Measurements from ENCODE around the gene EIF4A2.
"Not testable (repeated sequence)": the region's sequence is repeated elsewhere in the genome, so short reads cannot be mapped to it uniquely, and the experiment has no call there.

EIF4A2 gene

GRCh38 chr3:186818516-186818915 is 35.1 kb downstream of the EIF4A2 start:
- in situ Hi-C loops (cut with MboI; ENCODE audit: low sequenced_read_pairs) = no loop called here

GRCh38 chr3:186818956-186819355 is 35.6 kb downstream of the EIF4A2 start:
- in situ Hi-C loops (cut with MboI; ENCODE audit: low sequenced_read_pairs) = no loop called here

- in situ Hi-C loops (cut with MboI; ENCODE audit: low sequenced_read_pairs) = no loop called here
Measured at GRCh38 chr3:186821429-186822387, 38.3 kb downstream of the EIF4A2 start.

DNA sequence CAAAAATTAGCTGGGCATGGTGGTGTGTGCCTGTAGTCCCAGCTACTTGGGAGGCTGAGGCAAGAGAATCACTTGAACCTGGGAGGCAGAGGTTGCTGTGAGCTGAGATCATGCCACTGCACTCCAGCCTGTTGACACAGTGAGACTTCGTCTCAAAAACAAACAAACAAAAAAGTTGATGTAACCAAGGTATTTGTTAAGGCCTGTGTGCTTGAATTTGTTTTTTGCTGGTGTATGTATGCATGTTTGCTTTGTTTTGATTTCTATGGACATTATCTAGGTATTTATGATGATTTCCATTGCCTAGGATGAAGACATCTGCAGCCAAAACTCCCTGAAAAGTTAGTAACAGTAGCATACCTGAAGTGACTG is 39.0 kb downstream of the EIF4A2 start:
- in situ Hi-C loops (cut with MboI; ENCODE audit: low sequenced_read_pairs) = not testable (repeated sequence)

DNA sequence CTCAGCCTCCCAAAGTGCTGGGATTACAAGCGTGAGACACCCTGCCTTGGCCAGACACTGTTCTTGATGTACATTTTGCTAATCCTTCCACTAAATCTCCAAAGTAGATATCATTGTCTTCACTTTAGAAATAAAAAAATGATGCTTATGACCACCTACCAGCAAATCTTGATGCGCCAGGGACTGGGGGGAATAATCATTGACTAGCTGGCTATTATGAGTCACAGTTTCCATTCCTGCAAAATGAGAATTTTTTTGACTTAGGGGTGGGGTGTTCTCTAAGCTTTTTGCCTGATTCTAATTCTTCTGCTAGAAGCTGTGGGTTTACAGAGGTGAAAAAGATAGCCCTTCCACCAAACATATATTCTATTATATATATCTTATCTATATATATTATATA is 40.0 kb downstream of the EIF4A2 start:
- in situ Hi-C loops (cut with MboI; ENCODE audit: low sequenced_read_pairs) = no loop called here

- in situ Hi-C loops (cut with MboI; ENCODE audit: low sequenced_read_pairs) = no loop called here
Measured at GRCh38 chr3:186824430-186825139, 41.2 kb downstream of the EIF4A2 start.

DNA sequence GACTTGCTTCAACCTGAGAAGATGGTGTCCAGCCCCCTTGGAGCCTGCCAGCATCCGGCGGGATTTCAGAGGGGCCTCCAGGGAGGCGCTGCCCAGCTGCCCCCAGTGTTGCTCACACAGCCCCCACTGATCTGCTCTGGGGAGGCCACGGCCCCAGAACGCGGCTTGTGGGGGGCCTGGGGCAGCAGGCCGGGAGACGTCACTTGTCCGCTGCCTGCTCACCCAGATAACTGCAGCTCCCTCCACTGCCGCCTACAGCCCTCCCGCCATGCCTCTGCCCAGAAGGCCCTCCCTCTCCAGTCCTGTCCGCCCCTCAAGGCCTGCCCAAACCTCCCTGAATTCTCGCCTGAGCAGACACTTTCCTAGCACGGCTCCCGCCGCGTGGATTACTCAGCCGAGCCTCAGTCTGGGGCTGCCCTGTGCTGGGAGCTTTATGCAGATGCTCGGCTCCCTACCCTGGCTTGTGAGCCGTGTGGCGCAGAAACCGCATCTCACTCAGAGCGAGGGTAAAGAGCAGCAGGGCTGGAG is 42.0 kb downstream of the EIF4A2 start:
- in situ Hi-C loops (cut with MboI; ENCODE audit: low sequenced_read_pairs) = no loop called here

DNA sequence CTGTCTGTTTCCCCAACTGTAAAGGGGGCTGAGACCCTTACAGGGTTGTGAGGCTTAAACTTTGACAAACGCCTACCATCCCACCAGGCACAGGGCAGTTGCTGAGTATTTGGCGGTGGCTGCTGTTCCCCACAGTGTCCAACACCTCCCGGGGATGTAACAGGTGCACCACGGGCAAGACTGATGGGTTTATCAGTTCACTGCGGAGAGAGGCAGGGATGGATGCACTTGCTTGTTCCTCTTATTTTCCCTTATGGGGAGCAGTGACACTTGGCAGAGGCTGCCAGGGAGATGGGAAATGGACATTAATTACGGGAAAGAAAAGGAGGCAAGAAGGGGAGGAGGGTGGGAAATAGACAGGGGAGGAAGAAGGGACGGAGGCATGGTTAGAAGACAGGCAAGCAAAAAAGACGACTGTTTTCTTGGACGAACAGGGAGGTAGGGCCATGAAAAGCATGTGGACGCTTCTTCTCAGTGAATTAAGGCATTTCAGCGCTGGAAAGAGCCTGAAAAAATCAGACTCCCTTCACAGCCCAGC is 42.6 kb downstream of the EIF4A2 start:
- in situ Hi-C loops (cut with MboI; ENCODE audit: low sequenced_read_pairs) = no loop called here

DNA sequence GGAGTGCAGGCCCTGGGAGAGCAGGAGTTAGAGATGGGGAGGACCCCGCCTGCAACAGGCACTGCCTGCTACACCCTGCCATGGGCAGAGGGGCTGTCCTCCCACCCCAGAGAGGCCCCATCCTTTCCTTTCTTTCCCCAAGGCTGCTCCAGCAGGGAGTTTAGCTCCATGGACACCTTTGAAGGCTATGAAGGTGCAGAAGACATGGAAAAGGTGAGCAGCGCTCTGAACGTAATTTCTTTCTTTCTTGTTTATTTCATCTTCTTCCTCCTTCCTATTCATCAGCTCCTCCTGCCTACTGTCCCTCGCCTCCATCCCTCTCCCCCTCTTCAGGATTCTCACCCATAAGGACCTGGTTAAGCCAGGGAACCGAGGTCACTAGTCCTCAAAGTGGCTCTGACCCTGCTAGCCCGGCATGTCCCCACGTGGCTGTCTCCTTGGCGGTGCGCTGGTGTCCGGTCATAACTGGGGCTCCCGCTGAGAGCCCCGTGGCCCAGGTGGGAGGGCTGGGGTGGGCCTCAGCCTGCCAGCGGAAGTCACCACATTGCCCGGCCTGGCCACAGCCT is 43.1 kb downstream of the EIF4A2 start:
- in situ Hi-C loops (cut with MboI; ENCODE audit: low sequenced_read_pairs) = no loop called here

DNA sequence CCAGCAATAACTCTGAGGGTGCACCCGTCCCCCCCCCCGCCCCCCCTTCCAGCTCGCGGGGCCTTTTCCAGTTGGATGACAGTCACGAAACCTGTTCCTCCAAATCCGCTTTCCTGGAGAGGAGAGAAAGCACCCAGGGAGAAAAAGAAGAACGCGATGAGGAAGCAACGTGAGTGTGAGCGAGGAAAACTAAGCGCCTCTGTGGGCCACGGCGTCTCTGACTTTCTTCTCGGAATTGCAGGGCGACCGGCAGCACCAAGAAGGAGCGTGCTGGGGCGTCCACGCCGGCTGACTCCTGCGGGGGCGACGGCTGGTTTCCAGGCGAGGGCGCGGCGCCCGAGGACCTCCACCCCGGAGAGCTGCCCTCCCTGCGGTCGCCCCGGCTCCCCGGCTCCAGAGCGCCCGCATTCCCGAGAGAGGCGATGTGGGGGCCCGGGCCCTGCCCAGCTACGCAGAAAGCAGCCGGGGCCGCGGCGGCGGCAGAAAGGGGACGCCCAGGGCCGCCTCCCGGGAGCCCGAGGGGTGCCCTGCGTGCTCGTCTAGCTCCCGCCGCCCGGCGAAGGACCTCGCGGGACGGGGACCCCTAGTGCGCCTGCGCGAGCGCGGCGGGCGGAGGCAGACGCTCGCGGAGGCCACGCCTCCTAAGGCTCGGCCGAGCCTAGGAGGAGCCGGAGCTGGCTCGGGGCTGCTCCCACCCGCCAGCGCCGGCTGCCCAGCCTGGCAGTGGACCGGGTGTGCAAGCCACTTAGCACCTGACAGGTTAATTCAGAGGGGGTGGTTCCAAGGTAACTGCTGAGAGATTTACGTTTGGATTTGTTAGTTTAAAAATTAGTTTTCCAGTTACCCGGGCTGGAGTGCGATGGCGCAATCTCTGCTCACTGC is 43.8 kb downstream of the EIF4A2 start:
- in situ Hi-C loops (cut with MboI; ENCODE audit: low sequenced_read_pairs) = no loop called here

GRCh38 chr3:186828340-186828739 is 45.0 kb downstream of the EIF4A2 start:
- in situ Hi-C loops (cut with MboI; ENCODE audit: low sequenced_read_pairs) = no loop called here

- in situ Hi-C loops (cut with MboI; ENCODE audit: low sequenced_read_pairs) = no loop called here
Measured at GRCh38 chr3:186831798-186832197, 48.4 kb downstream of the EIF4A2 start.

GRCh38 chr3:186832276-186832675 is 48.9 kb downstream of the EIF4A2 start:
- in situ Hi-C loops (cut with MboI; ENCODE audit: low sequenced_read_pairs) = no loop called here

All from hTERT RPE-1 (cell line).